ENCODE results near the gene HAGHL.

- no peak for TF ChIP-seq CTCF (conservative IDR thresholded peaks at IDR 0.05 in 1 of 2, IDR thresholded peaks at IDR 0.05 in 1 of 2; ENCODE audit: low read depth in 1 of 2, low read length in 2 of 2)
- no peak for TF ChIP-seq EZH2 (IDR thresholded peaks at IDR 0.05; ENCODE audit: low read length, missing control alignments)
Observed at GRCh38 chr16:764848-765487, 38.1 kb downstream of the HAGHL start.

Data from fibroblast of lung (primary cell).